GOT3 (cell line): ENCODE data around the gene PF4V1.

Experiments used
- DNase-seq: peaks from one replicate; lab custom pipeline; 2025; ENCODE audit warnings: mixed read lengths; lab: John Stamatoyannopoulos, UW

Gene PF4V1

DNA sequence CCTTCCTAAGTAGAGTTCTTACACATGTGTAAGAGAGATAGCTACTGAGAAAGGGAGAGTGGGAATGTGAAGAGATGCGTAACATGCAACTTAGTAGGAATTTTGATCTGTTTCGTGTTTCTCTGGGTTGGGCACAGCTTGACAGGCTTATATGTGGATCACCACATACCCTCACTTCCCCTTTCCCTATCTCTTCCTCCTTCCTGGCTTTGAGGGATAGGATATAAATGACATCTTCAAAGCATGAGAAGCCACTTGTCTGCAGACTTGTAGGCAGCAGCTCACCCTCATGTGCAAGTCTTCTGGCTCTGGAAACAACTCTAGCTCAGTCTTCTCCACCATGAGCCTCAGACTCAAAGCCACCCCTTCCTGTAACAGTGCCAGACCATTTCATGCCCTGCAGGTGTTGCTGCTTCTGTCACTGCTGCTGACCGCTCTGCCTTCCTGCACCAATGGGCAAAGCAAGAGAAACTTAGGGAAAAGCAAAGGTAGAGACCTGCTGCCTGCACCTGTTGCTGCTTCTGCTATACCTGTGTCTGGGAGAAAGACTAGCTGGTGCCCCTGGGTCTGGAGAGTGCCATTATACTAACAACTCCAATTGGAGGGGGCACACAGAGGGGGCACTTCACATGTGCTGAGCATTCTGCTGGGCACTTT, 5.4 kb upstream of the PF4V1 start:
- no peak for DNase-seq

DNA sequence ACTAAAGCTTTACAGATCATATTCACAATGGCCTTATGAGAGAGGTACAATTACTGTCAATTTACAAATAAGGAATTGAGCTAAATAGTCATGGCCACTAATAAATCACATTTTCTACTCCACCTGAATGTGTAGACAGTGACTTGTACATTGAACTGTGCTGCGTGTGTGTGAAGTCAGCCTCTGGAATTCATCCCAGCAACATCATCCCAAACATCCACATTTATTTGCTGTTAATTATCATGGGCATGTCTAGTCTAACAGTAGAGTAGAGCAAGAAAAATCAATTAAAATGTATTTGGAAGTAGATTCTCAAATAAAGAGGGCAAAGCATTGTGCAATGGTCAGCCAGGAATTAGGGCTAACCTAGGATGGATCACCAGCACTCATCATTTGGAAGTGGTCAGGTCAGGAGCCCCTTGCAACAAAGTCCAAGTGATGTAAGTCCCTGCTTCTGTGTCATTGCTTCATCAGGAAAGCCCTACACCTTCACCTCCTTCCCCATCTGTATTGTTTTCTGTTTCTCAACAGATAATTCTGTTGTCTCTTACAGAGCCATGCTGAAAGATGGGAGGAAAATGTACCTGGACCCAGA, 4.8 kb upstream of the PF4V1 start:
- no peak for DNase-seq

DNA sequence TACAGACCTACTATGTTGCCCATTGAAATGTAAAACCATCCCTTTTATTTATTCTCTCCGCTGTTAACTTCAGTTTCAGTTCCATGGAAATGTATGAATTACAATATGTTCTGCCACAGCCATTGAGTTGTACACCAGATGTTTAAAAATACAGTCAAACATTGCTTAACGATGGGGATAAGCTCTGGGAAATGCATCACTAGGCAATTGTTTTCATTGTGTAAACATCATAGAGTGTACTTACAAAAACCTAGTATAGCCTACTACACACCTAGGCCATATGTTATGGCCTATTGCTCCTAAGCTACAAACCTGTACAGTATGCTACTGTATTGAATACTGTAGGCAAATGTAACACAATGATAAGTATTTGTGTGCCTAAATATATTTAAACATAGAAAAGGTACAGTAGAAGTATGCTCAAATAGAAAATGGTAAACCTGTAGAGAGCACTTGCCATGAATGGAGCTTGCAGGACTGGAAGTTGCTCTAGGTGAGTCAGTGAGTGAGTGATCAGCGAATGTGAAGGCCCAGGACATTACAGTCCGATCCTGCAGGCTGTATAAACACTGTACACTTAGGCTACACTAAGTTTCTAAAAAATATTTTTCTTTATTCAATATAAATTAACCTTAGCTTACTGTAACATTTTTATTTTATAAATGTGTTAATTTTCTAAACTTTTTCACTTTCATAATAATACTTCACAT, 2.7 kb upstream of the PF4V1 start:
- DNase-seq: no peak

DNA sequence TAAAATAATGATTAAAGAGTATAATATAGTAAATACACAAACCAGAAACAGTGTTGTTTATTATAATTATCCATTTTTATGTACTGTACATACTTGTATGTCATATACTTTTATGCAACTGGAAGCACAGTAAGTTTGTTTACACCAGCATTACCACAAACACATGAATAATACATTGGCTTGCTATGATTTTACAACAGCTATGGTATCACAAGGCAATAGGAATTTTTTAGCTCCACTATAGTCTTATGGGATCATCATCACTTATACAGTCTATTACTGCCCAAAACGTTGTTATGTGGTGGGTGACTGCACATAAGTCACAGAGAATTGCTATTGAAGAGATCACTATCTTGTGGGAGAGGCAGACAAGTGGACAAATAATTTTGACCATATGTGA, 1.8 kb upstream of the PF4V1 start:
- no peak for DNase-seq

DNA sequence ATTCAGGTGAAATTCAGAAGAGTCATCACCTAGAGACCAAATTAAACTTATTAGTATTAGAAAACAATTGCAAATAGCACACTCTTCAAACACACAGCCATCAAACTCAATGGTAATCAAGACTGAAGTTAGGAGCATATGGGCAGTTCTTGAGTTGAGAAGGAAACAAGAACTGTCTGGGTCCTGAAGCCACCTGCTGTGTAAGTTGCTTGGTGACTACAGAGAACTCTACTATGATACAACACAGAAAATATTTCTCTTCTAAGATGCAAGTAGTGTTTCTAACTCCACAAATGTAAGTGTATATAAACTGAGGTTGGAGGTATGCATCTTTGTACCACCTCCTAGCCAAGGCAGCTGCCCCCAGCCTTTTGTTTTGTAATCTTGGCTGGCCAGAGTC, 325 bp upstream of the PF4V1 start:
- no peak for DNase-seq

DNA sequence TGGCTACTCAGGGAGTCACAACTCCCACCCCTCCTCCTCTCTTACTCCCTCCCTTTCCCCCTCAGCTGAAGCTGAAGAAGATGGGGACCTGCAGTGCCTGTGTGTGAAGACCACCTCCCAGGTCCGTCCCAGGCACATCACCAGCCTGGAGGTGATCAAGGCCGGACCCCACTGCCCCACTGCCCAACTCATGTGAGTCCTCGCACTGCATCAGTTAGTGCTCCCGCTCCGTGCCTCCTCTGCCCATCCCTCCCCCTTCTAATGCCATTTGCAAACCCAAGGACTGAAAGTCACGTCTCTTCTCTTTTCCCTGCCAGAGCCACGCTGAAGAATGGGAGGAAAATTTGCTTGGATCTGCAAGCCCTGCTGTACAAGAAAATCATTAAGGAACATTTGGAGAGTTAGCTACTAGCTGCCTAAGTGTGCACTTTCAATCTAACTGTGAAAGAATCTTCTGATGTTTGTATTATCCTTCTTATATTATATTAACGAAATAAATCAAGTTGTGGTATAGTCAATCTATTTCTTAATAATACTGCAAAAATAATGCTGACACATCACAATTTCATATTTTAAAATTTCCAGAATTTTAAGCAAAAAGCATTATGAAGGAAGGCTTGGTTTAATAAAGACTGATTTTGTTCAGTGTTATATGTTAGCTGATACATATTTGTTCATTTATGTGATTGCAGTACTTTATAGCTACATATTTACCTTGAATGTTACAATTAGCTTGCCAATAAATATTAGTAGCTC, 800 bp downstream of the PF4V1 start:
- DNase-seq: no peak

DNA sequence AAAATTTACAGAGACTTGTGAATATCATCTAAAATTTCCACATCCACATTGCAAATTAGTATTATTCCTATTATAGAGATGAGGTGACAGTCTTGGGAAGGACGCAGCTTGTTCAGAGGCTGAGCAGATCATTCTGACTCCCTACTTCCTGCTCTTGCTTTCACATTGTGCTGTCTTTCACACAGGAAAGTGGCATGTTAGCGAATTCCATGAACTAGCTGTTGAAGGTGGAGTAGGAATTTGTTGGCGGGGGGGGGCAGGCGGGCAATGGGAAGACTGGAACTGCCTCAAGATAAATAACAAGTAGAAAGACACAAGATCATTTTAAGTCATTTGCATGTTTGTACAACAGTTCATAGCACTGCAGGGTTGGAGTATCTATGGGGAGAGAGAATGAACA, 2.3 kb downstream of the PF4V1 start:
- DNase-seq: no peak

DNA sequence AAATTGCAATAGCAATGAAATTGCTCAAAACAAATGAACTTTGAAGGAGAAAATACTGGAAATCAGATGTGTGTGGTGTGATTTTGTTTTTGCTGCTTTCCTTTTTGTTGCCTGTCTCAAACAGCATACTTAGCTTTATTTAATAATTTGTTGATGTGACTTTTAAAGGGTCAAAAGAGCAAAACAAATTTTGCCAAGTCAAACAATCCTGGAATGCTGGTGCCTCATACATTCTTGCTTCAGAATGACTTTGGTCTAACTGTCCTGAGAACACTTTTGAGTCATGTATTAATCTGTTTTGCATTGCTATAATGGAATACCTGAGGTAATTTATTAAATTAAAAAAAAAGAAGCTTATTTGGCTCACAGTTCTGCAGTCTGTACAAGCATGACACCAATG, 3.4 kb downstream of the PF4V1 start:
- DNase-seq: no peak

DNA sequence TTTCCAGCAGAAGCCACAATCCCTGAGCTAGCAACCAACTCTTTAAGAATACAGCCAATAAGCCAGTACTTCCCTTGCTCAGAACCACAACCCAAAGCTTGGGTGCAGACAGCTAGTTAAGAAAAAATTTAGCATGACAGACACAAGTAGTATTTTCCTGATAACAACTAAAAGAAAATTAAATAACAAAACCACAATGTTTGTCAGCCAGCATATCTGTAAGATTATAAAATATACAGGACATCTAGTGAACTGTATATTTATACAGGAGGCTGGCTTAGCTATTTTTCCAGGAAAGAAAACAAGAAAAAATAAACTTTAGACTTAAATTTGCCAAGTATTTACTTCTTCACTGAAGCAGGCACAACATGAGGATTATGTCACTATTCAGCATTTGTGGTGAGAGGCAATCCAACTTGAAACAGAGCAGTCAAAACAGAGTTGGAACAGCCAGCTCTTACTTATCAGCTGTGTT, 6.6 kb downstream of the PF4V1 start:
- DNase-seq: no peak

DNA sequence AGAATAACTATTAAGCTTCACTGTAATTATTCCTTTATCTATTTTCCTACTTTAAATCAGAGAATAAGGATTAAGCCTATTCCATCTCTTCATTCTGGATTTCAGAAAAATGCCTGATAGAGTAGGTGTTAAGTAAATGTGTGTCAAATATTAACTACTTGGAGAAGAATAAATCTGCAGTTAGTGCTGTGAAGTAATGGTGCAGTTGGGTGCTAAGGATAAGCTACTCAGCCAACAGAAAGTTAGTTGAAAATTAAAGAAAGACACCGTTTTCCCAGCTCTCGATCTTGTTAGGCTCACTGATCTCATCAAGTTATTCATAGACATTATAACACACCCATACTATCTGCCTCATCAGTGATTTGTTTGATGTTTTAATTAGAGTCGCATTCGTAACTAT, 7.1 kb downstream of the PF4V1 start:
- no peak for DNase-seq

DNA sequence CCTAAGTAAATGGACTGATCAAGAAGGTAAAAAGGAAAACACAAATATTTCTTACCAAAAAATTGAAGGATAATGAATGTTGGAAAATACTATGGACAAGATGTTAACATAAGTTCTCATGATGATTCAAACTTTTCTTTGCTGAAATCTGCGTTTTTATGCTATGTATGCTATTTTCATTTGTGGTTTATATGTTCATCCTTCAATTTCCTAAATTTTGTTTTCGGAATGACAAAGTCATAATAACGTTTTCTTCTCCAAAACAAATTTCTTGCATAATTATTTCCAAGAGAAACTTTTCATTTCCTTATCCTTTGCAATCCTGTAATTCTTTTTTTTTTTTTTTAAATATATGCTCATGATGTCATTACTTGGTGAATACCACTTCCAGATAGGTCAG, 7.8 kb downstream of the PF4V1 start:
- DNase-seq: no peak

DNA sequence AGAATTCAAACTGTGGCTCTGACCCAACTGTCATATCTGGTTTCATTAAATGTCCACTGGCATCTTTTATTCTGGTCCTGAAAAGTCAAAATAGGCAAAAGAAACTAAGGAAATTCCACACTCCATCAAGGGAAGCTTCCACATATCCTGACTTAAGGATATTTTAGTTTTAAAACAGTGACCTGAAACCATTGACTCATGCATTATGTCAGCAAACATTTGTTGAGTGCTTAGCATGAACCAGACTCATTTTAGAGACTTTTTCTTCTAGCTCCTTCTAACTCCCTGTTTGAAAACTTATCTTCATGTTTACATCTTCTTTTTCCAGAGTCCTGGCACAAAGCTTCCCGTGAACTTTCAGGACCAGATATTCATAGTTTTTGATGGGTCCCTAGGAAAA, 9.2 kb downstream of the PF4V1 start:
- no peak for DNase-seq

DNA sequence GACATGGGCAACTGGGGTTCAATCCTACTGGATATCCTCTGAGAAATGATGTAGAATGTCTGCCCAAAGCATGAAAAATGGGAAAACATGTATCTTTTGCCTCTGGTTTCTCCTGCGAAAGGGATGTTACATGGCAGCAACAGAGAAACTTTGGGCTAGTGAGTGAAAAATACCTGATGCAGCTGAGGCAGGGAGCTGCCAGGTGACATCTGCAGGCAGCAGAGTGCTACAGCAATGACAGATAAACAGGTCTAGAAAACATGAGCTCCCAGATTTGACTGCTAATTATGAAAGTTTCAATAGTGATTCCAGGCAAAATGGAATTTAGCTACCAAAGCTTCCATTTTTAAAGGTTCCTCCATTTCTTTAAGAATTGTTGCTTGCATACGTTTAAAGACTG, 11.3 kb downstream of the PF4V1 start:
- DNase-seq: no peak

DNA sequence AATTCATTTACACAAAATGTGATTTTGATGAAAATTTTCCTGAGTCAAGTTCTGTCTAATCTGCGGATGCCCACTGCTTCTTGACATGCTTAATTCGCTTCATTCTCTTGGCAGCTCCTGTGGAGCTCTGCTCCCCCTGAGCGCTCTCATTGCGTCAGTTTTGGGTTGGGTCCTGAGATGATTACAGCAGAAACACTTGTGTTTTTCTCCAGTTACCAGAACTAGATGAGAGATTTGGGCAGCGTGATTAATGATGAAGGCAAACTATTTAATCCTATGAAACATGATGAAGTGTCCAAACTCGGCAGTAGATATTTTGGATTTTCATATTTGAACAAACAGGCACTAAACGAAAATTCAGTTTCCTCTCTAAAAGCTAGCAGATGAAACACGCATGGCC, 11.9 kb downstream of the PF4V1 start:
- DNase-seq: no peak

DNA sequence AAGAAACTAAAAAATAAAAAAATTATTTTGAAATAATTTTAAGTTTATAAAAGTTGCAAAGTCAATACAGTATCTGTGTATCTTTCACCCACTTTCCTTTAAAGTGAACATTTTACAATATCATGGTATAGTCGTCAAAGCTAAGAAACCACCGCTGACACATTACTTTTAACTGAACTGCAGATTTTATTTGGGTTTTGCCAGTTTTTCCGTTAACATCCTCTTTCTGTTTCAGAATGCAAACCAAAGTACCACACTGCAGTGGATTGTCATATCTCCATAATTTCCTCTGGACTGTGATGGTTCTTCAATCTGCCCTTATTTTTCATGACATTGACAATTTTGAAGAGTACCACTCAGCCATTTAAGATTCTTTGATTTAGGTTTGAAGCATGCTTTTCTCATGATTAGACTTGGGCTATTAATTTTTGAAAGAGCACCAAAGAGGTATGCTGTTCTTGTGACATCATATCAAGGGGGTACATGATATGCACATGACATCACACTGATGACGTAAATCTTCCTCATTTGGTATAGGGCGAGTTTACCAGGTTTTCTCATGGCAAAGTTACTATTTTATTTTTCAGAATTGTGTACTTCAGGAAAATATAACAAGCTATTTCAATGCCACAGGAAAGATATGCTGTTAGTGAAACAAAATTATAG, 12.5 kb downstream of the PF4V1 start:
- no peak for DNase-seq

DNA sequence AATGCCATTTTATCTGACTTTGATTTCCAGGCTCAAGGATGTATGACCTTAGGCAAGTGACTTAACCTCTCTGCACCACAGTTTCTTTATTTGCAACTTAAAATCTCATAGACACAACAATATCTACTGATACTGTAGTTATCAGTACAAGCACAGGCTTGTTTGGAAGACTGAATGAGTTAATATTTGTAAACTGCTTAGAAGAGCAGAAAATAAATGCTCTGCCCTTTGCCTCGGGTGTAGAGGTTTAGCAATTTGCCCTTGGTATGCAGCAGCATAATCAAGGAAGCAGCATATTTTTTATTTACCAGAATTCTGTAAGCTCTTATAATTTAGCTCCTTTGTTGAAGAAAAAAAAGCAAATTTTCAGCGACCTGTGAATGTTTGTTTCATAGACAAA, 13.2 kb downstream of the PF4V1 start:
- no peak for DNase-seq

DNA sequence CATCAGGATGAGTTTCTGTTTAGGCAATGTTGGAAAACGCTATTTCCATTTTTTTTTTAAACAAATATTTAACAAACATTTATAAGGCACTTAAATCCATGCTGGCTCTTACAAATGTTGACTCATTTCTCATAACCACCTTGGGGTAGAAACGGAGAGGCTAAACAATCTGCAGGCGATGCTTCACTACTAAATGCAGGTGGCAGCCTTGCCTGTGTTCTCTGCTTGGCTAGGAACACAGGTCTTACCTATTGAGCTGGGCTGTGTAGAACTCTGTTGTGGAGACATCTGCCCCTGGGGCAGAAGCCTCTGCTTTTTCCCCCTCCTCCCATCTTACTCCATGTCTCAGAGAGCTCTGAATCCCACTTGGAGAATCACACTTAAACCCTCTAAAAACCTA, 14.7 kb downstream of the PF4V1 start:
- DNase-seq: no peak

DNA sequence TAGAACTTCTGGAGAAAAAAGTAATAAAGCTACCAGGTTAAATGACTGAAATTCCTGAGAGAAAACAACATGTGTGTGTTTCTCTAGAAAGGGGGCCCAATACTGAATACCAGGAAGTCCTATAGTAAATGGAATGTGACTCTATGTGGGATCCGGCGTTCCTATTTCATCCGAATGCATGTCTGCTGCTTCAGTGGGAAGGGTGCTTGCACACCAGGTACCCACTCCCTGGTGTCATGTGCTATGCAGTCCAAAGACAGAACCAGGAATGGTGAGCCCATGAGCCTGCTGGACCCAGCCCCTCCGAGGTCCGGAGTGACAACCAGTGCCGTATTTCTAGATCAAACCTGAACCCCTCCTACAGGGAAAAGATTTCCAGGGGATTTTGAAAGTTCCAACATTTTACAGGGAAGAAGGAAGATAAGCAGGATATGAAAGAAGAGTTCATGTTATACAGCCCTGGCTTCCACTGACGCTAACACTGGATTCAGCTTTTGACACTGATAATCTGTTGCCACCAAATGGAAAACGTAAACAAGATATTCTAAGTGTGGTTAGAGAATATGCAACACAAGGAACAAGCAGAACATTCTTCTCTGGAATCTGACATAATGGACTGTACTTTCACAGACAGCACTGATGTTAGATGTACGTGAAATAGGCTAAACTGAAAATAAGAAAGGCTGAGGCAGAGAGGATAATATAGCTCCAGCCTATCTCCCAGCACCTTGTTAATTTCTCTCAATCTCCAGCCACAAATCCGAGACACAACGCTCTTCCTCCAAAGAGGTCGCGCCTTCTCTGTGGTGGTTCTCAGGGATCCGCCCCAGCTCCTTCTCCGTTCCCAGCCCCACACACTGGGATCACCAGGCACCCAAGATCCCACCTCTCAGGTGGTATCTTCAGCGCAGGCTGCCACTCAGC, 15.4 kb downstream of the PF4V1 start:
- no peak for DNase-seq

DNA sequence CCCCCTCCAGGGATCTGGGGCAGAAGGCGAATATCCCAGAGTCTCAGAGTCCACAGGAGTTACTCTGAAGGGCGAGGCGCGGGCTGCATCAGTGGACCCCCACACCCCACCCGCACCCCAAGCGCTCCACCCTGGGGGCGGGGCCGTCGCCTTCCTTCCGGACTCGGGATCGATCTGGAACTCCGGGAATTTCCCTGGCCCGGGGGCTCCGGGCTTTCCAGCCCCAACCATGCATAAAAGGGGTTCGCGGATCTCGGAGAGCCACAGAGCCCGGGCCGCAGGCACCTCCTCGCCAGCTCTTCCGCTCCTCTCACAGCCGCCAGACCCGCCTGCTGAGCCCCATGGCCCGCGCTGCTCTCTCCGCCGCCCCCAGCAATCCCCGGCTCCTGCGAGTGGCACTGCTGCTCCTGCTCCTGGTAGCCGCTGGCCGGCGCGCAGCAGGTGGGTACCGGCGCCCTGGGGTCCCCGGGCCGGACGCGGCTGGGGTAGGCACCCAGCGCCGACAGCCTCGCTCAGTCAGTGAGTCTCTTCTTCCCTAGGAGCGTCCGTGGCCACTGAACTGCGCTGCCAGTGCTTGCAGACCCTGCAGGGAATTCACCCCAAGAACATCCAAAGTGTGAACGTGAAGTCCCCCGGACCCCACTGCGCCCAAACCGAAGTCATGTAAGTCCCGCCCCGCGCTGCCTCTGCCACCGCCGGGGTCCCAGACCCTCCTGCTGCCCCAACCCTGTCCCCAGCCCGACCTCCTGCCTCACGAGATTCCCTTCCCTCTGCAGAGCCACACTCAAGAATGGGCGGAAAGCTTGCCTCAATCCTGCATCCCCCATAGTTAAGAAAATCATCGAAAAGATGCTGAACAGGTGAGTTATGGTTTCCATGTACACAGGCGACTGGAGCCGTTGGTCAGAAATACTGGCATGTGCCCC, 16.3 kb downstream of the PF4V1 start, which contains the start of gene CXCL1:
TSS of gene CXCL1 (plus strand) at position 264 of the 926 bp plus-strand sequence. CDS start at position 342, 78 bp downstream.
- DNase-seq: peak; percentile 4

DNA sequence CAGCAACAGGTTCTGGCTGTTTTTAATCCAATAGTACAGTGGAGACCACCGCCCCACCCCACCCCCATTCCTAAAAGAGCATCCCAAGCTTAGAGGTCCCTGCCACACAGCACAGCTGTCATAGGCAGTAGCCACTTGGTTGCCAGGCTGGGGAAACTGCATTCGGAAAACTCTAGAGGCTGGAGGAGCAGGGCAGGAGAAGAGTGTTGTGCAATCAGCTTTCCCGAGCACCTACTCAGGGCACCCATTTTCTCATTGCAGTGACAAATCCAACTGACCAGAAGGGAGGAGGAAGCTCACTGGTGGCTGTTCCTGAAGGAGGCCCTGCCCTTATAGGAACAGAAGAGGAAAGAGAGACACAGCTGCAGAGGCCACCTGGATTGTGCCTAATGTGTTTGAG, 17.2 kb downstream of the PF4V1 start:
- DNase-seq: no peak
